A172 (cell line): ENCODE data around the gene DCST1. TPM values are rescaled to one million over a fixed set of nuclear protein-coding genes. Genes with fewer than 3 reads are reported as not detected.
"Not testable (repeated sequence)": the region's sequence is repeated elsewhere in the genome, so short reads cannot be mapped to it uniquely, and the experiment has no call there.

ENCODE experiments used
- DNase-seq: peaks from one replicate; pipeline ENCODE4 v3.0.0-alpha.2; 2015; ENCODE audit warnings: low spot score
- total RNA-seq: library from RNA; depleted of rRNA; stranded (reverse); fragments of >200 nt; shearing (Covaris generic); gene quantifications from 2 replicates; pipeline ENCODE4 v1.2.3, GENCODE V29; 2014; rRNA removed

Gene DCST1
- not detected in 2 replicates for total RNA-seq

GRCh38 chr1:155033524-155033923 lies at the start of gene DCST1, which contains the start of gene DCST2:
TSS of gene DCST1 (plus strand) at chr1:155033824. CDS start at chr1:155034037, 213 bp downstream.
TSS of gene DCST2 (minus strand) at chr1:155033781. CDS start at chr1:155033701, 80 bp downstream.
- no peak for DNase-seq

- not testable (repeated sequence) for DNase-seq
These were observed 46.9 kb upstream of the DCST1 start for GRCh38 chr1:154986736-154987135.

GRCh38 chr1:154987326-154987725 lies 46.3 kb upstream of the DCST1 start:
- no peak for DNase-seq

DNA sequence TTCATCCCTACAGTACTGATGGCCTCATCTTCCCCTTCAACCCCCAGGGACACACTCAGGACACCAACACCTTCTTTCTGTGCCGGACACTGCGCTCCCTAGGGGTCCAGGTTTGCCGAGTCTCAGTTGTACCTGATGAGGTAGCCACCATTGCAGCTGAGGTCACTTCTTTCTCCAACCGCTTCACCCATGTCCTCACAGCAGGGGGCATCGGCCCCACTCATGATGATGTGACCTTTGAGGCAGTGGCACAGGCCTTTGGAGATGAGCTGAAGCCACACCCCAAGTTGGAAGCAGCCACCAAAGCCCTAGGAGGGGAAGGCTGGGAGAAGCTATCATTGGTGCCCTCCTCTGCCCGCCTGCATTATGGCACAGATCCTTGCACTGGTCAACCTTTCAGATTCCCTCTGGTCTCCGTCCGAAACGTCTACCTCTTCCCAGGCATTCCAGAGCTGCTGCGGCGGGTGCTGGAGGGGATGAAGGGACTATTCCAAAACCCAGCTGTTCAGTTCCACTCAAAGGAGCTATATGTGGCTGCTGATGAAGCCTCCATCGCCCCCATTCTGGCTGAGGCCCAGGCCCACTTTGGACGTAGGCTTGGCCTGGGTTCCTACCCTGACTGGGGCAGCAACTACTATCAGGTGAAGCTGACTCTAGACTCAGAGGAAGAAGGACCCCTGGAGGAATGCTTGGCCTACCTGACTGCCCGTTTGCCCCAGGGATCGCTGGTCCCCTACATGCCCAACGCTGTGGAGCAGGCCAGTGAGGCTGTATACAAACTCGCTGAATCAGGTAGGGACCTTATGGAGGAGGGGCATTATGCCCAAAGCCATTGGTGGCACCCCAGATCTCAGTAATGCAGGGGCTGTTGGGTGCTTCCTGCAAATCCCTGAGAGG lies 45.3 kb upstream of the DCST1 start:
- no peak for DNase-seq

DNA sequence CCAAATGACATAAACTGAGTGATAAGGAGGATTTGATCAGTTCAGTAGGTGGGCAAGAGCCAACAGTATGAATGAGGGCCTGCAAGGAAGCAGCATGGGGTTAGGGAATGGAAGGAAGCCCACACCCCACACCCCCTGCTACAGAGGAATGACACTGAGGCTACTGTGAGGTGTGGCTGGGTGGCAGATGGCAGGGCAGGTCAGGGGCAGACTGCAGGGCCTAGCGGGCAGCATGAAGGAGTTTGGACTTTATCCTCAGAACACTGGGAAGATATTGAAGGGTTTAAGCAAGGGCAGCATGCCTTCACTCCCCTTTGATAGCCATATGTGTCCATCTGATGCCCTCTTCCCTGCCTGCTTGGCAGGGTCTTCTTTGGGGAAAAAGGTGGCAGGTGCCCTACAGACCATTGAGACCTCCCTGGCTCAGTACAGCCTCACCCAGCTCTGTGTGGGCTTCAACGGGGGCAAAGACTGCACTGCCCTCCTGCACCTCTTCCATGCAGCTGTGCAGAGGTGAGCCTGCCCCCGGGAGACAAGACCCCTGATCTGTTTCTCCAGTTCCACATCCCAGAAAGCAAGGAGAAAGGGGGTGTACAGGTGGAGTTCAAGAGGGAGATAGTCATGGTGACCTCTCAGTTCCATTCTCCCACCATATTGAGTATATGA lies 44.3 kb upstream of the DCST1 start:
- DNase-seq, result no peak

GRCh38 chr1:154990276-154990675 lies 43.3 kb upstream of the DCST1 start:
- no peak for DNase-seq

- DNase-seq, result peak; percentile 78
These were observed 40.7 kb upstream of the DCST1 start for GRCh38 chr1:154992721-154993571.

- DNase-seq, result no peak
These were observed 39.9 kb upstream of the DCST1 start, which contains the start of gene LENEP for GRCh38 chr1:154993572-154994268. TSS of gene LENEP (plus strand) at chr1:154993586. CDS start at chr1:154993608, 22 bp downstream.

- DNase-seq, result no peak
These were observed 39.4 kb upstream of the DCST1 start for GRCh38 chr1:154994269-154994587.

DNA sequence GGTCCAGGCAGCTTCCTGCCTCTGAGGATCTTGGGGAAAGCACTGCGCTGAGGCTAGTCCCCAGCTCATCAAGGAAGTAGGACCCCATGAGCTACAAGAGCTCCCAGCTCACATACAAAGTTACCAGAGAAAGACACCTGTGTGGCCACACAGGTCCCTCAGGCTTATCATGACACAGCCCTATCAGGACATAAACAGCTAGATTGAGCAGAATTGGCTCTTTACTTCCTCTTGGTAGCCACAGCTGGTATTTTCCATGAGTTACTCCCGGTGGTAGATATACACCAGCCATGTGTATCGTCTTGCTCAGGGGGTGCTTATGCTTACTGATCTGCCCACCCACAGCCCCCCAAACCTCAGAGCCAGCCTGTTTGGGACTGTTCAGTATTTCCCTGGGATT lies 39.0 kb upstream of the DCST1 start:
- DNase-seq, result no peak

- DNase-seq, result peak; percentile 71
These were observed 38.2 kb upstream of the DCST1 start for GRCh38 chr1:154995301-154995983.

GRCh38 chr1:154996966-154997701 lies 36.5 kb upstream of the DCST1 start:
- DNase-seq, result no peak

GRCh38 chr1:154998201-154998780 lies 35.3 kb upstream of the DCST1 start:
- no peak for DNase-seq

DNA sequence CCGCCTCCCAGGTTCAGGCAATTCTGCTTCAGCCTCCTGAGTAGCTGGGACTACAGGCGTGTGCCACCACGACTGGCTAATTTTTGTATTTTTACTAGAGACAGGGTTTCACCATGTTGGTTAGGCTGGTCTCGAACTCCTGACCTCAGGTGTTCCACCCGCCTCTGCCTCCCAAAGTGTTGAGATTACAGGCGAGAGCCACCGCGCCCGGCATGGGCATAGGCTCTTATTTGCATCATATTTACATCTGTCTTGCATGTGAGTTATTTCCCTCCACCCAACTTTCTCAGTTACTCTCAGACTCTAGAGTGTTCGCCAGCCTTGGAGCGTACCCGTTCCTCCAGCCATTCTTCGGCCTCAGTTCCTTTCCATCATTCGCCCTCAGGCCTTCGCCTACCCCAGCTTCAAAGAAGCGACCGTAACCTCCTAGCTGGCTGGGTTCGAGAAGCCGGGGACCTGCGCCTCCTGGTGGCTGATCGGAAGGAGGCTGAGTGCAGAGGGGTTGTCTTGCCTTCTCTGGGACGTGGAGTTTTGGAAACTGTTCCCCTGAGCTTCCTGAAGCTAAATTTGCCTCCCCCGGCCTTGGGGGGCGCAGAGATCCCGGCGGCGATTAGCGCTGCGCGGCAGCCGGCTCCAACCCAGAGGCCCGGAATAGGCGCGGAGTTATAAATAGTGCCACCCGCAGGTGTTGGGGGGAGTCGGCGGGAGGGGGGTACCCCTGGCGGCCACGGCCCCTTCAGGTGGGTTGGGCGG lies 34.6 kb upstream of the DCST1 start:
- no peak for DNase-seq

GRCh38 chr1:154999571-155000410 lies 33.8 kb upstream of the DCST1 start:
- DNase-seq, result no peak

GRCh38 chr1:155000411-155000725 lies 33.3 kb upstream of the DCST1 start:
- no peak for DNase-seq

DNA sequence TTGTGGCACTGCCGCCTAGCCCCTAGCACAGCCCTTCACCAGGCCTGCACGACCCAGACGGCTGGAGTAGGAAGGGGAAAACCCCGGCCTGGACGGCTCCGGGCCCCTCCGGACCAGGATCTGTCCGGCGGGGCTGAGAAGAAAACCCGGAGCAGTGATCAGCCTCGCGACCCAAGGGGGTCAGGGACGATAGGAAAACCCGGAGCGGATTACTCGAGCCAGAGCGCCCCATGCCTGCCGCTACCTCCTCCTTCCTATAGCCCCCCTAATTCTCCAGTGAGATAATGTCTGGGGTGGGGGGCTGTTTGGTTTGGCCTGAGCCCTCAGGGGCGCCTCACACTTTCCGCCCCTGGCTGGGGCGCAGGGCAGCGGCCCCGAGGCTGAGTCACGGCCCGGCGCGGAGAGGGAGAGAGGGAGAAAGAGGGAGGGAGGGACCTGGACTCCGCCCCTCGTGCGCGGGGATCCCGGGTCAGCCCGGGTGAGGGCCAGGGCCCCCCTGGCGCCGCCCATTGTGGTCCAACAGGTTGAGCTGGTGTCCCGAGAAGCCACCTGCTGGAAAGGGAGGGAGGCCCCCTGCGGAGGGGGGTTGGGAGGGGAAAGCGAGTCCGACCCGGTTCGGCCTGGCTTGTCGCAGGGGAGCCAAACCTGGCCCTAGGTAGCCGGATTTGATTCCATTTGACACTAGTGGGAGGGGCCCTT lies 32.7 kb upstream of the DCST1 start:
- DNase-seq, result peak; percentile 84

- no peak for DNase-seq
These were observed 32.3 kb upstream of the DCST1 start for GRCh38 chr1:155001425-155001674.
